ENCODE data around the gene SFTA2. TPM values are rescaled to one million over a fixed set of nuclear protein-coding genes. Genes with fewer than 3 reads are reported as not detected.
"Not testable (repeated sequence)": the region's sequence is repeated elsewhere in the genome, so short reads cannot be mapped to it uniquely, and the experiment has no call there.

SFTA2 gene
- total and polyA plus RNA-seq, 4 donors: 65.4 to 2,392 (median 573) TPM

- peak within 1 kb of the TSS; percentile 43 for H3K4me3 ChIP-seq
- H3K36me3 ChIP-seq (ENCODE audit: control insufficient read depth in 4 of 4, insufficient read depth in 4 of 4, low read length in 4 of 4): peaks cover 0 to 17% (median 8%) of the 10 kb centered on the region in 4 donors
- WGBS, 2 donors: 1% methylated on average over 49 of the region's 49 CpGs
Observed at GRCh38 chr6:30907758-30908591, 24.0 kb downstream of the SFTA2 start, which contains the start of gene GTF2H4. Gene GTF2H4 (plus strand): TSS chr6:30908207.

GRCh38 chr6:30907290-30907757 is 24.6 kb downstream of the SFTA2 start:
- peak overlapping the region; percentile 39 for H3K4me3 ChIP-seq
- WGBS, 2 donors: 40 to 53% methylated on average over 16 of the region's 16 CpGs
- not testable (repeated sequence) for H3K9me3 ChIP-seq (ENCODE audit: control insufficient read depth in 4 of 4, insufficient read depth in 3 of 4, low read length in 3 of 4); H3K27me3 ChIP-seq (ENCODE audit: control insufficient read depth in 3 of 3, insufficient read depth in 3 of 3, low read length in 2 of 3); H3K27ac ChIP-seq (ENCODE audit: low read depth in 1 of 2, low read length in 1 of 2); ATAC-seq (ENCODE audit: insufficient read depth, low FRiP score); H3K9ac ChIP-seq (ENCODE audit: insufficient read depth in 1 of 2, low read length in 2 of 2)
- H3K36me3 ChIP-seq (ENCODE audit: control insufficient read depth in 4 of 4, insufficient read depth in 4 of 4, low read length in 4 of 4): peaks cover 0 to 17% (median 8%) of the 10 kb centered on the region in 4 donors
- H3K4me1 ChIP-seq (ENCODE audit: control insufficient read depth in 5 of 5, insufficient read depth in 5 of 5, low read length in 5 of 5): peaks cover 0 to 10% (median 7%) of the 10 kb centered on the region in 5 donors
- peak in 1 of 3 donors; percentile 37 for DNase-seq

More at GRCh38 chr6:30907758-30908591, 24.0 kb downstream of the SFTA2 start, which contains the start of gene GTF2H4:
- Histone ChIP-seq H3K27me3 (ENCODE audit: control insufficient read depth in 3 of 3, insufficient read depth in 3 of 3, low read length in 2 of 3) (no peaks in the 10 kb centered on the region), H3K27ac (ENCODE audit: low read depth in 1 of 2, low read length in 1 of 2) (peak within 1 kb of the TSS in 1 of 2 donors; percentile 47), H3K9me3 (ENCODE audit: control insufficient read depth in 4 of 4, insufficient read depth in 3 of 4, low read length in 3 of 4) (no peaks in the 10 kb centered on the region), H3K9ac (ENCODE audit: insufficient read depth in 1 of 2, low read length in 2 of 2) (peak within 1 kb of the TSS in 1 of 2 donors; percentile 89), H3K4me1 (ENCODE audit: control insufficient read depth in 5 of 5, insufficient read depth in 5 of 5, low read length in 5 of 5) (peaks cover 0 to 10% (median 7%) of the 10 kb centered on the region in 5 donors)
- peak; percentile 96 for ATAC-seq (ENCODE audit: insufficient read depth, low FRiP score)
- no peak for TF ChIP-seq CTCF (IDR thresholded peaks at IDR 0.05; ENCODE audit: control extremely low read depth, extremely low read depth)
- DNase-seq: peak; percentile 97 to 99 (median 99)

- no peak overlapping the region for H3K4me3 ChIP-seq
- no peak overlapping the region for H3K27ac ChIP-seq (ENCODE audit: low read depth in 1 of 2, low read length in 1 of 2)
- no peak for ATAC-seq (ENCODE audit: insufficient read depth, low FRiP score)
- no peaks in the 10 kb centered on the region for H3K27me3 ChIP-seq (ENCODE audit: control insufficient read depth in 3 of 3, insufficient read depth in 3 of 3, low read length in 2 of 3)
- TF ChIP-seq CTCF (IDR thresholded peaks at IDR 0.05; ENCODE audit: control extremely low read depth, extremely low read depth): no peak
- H3K36me3 ChIP-seq (ENCODE audit: control insufficient read depth in 4 of 4, insufficient read depth in 4 of 4, low read length in 4 of 4): peaks cover 0 to 4% (median under 1%) of the 10 kb centered on the region in 4 donors
- H3K9me3 ChIP-seq (ENCODE audit: control insufficient read depth in 4 of 4, insufficient read depth in 3 of 4, low read length in 3 of 4): no peaks in the 10 kb centered on the region
- no peak for DNase-seq
- H3K9ac ChIP-seq (ENCODE audit: insufficient read depth in 1 of 2, low read length in 2 of 2): no peak overlapping the region
- H3K4me1 ChIP-seq (ENCODE audit: control insufficient read depth in 5 of 5, insufficient read depth in 5 of 5, low read length in 5 of 5): no peaks in the 10 kb centered on the region
- WGBS, 2 donors: 88 to 98% methylated on average over 4 of the region's 4 CpGs
Observed at GRCh38 chr6:30903236-30903635, 28.7 kb downstream of the SFTA2 start.

GRCh38 chr6:30902709-30903108 is 29.3 kb downstream of the SFTA2 start:
- H3K27ac ChIP-seq (ENCODE audit: low read depth in 1 of 2, low read length in 1 of 2): no peak overlapping the region
- H3K9ac ChIP-seq (ENCODE audit: insufficient read depth in 1 of 2, low read length in 2 of 2): no peak overlapping the region
- H3K4me3 ChIP-seq: no peak overlapping the region
- DNase-seq (no peak), ATAC-seq (ENCODE audit: insufficient read depth, low FRiP score) (no peak)
- H3K27me3 ChIP-seq (ENCODE audit: control insufficient read depth in 3 of 3, insufficient read depth in 3 of 3, low read length in 2 of 3): no peaks in the 10 kb centered on the region
- H3K4me1 ChIP-seq (ENCODE audit: control insufficient read depth in 5 of 5, insufficient read depth in 5 of 5, low read length in 5 of 5): no peaks in the 10 kb centered on the region
- H3K36me3 ChIP-seq (ENCODE audit: control insufficient read depth in 4 of 4, insufficient read depth in 4 of 4, low read length in 4 of 4): peaks cover 0 to 7% (median 3%) of the 10 kb centered on the region in 4 donors
- 47 to 56% methylated on average over 5 of the region's 5 CpGs for WGBS, 2 donors
- no peaks in the 10 kb centered on the region for H3K9me3 ChIP-seq (ENCODE audit: control insufficient read depth in 4 of 4, insufficient read depth in 3 of 4, low read length in 3 of 4)
- no peak for TF ChIP-seq CTCF (IDR thresholded peaks at IDR 0.05; ENCODE audit: control extremely low read depth, extremely low read depth)

GRCh38 chr6:30902196-30902595 is 29.8 kb downstream of the SFTA2 start:
- not testable (repeated sequence) for DNase-seq; ATAC-seq (ENCODE audit: insufficient read depth, low FRiP score)

More at GRCh38 chr6:30902196-30902595, 29.8 kb downstream of the SFTA2 start:
- peaks cover 0 to 11% (median 5%) of the 10 kb centered on the region in 4 donors for H3K36me3 ChIP-seq (ENCODE audit: control insufficient read depth in 4 of 4, insufficient read depth in 4 of 4, low read length in 4 of 4)
- not testable (repeated sequence) for H3K9me3 ChIP-seq (ENCODE audit: control insufficient read depth in 4 of 4, insufficient read depth in 3 of 4, low read length in 3 of 4); H3K4me3 ChIP-seq; H3K27me3 ChIP-seq (ENCODE audit: control insufficient read depth in 3 of 3, insufficient read depth in 3 of 3, low read length in 2 of 3); H3K27ac ChIP-seq (ENCODE audit: low read depth in 1 of 2, low read length in 1 of 2); H3K4me1 ChIP-seq (ENCODE audit: control insufficient read depth in 5 of 5, insufficient read depth in 5 of 5, low read length in 5 of 5); H3K9ac ChIP-seq (ENCODE audit: insufficient read depth in 1 of 2, low read length in 2 of 2)
- 80 to 89% methylated on average over 9 of the region's 9 CpGs for WGBS, 2 donors

Data from lung (tissue), 12 donors.